Neuronal stem cell (in vitro differentiated cells): ENCODE results near the gene TNFRSF25.

Source experiments
- DNase-seq: peaks from one replicate; pipeline ENCODE4 v3.0.0-alpha.2; 2013; ENCODE audit warnings: low spot score
- H2AFZ ChIP-seq: one replicate; pipeline ENCODE4 v1.6.1; 2013; ENCODE audit warnings: mild to moderate bottlenecking, low read length, inconsistent platforms
- H2AK5ac ChIP-seq: 2 replicates; pipeline ENCODE4 v1.6.1; 2013; ENCODE audit warnings: low read depth, mild to moderate bottlenecking, inconsistent platforms, low read length, moderate library complexity, mixed read lengths
- H2BK120ac ChIP-seq: 2 replicates; pipeline ENCODE4 v1.6.1; 2013; ENCODE audit warnings: low read depth, mild to moderate bottlenecking, inconsistent platforms, low read length, moderate library complexity, mixed read lengths
- H2BK12ac ChIP-seq: one replicate; pipeline ENCODE4 v1.6.1; 2013; ENCODE audit warnings: low read length, inconsistent platforms
- H2BK15ac ChIP-seq: 2 replicates; pipeline ENCODE4 v1.6.1; 2013; ENCODE audit warnings: mild to moderate bottlenecking, low read length, inconsistent platforms, mixed read lengths
- H2BK5ac ChIP-seq: one replicate; pipeline ENCODE4 v1.6.1; 2013; ENCODE audit warnings: inconsistent platforms, mild to moderate bottlenecking, low read length, moderate library complexity
- H3K14ac ChIP-seq: one replicate; pipeline ENCODE4 v1.6.1; 2013; ENCODE audit warnings: low read length, inconsistent platforms
- H3K18ac ChIP-seq: 2 replicates; pipeline ENCODE4 v1.6.1; 2013; ENCODE audit warnings: low read length, inconsistent platforms
- H3K23ac ChIP-seq: 2 replicates; pipeline ENCODE4 v1.6.1; 2013; ENCODE audit warnings: low read depth, mild to moderate bottlenecking, mixed read lengths, low read length, inconsistent platforms; ENCODE audit not compliant: poor library complexity
- H3K27ac ChIP-seq: replicated peaks from 3 replicates; pipeline ENCODE4 v1.5.1; 2013; ENCODE audit warnings: low read length, inconsistent platforms
- H3K27me3 ChIP-seq, 3 experiments: 2 replicates each; pipeline ENCODE4 v1.6.1; 2013; ENCODE audit warnings: low read length in 3 of 3, mild to moderate bottlenecking in 2 of 3, inconsistent platforms in 1 of 3, low read depth in 1 of 3, mixed read lengths in 1 of 3, moderate library complexity in 1 of 3; ENCODE audit not compliant: control insufficient read depth in 3 of 3, insufficient read depth in 3 of 3
- H3K36me3 ChIP-seq, 2 donors: replicated peaks in 1 of 2; 2 replicates each; pipeline ENCODE4 v1.6.1; 2013; ENCODE audit warnings: low read length in 2 of 2; ENCODE audit not compliant: control insufficient read depth in 2 of 2, insufficient read depth in 2 of 2
- H3K4ac ChIP-seq: 2 replicates; pipeline ENCODE4 v1.6.1; 2013; ENCODE audit warnings: inconsistent platforms, mild to moderate bottlenecking, low read length, moderate library complexity
- H3K4me1 ChIP-seq, 2 donors: 1 replicate in 1 of 2; 2 replicates in 1 of 2; pipeline ENCODE4 v1.6.1; 2013; ENCODE audit warnings: low read length in 2 of 2, low read depth in 1 of 2; ENCODE audit not compliant: control insufficient read depth in 2 of 2, insufficient read depth in 1 of 2
- H3K4me2 ChIP-seq: one replicate; pipeline ENCODE4 v1.6.1; 2013; ENCODE audit warnings: mild to moderate bottlenecking, low read length, inconsistent platforms; ENCODE audit not compliant: insufficient read depth, poor library complexity, severe bottlenecking
- H3K4me3 ChIP-seq, 2 donors: 2 replicates each; pipeline ENCODE4 v1.5.1; 2013; ENCODE audit warnings: low read length in 2 of 2, mild to moderate bottlenecking in 2 of 2, inconsistent platforms in 1 of 2, moderate library complexity in 1 of 2
- H3K79me1 ChIP-seq: one replicate; pipeline ENCODE4 v1.6.1; 2013; ENCODE audit warnings: low read depth, mild to moderate bottlenecking, inconsistent platforms, low read length, moderate library complexity
- H3K9ac ChIP-seq: one replicate; pipeline ENCODE4 v1.6.1; 2013; ENCODE audit warnings: mild to moderate bottlenecking, low read depth, low read length, inconsistent platforms; ENCODE audit not compliant: poor library complexity
- H3K9me3 ChIP-seq, 2 donors: replicated peaks in 1 of 2; 2 replicates each; pipeline versions ENCODE3 to v1.6.1; 2013; ENCODE audit warnings: low read length in 2 of 2, mild to moderate bottlenecking in 2 of 2, inconsistent platforms in 1 of 2, low read depth in 1 of 2, mixed read lengths in 1 of 2, moderate library complexity in 1 of 2; ENCODE audit not compliant: control insufficient read depth in 2 of 2, insufficient read depth in 1 of 2
- H4K8ac ChIP-seq: one replicate; pipeline ENCODE4 v1.6.1; 2013; ENCODE audit warnings: low read depth, mild to moderate bottlenecking, inconsistent platforms, low read length, moderate library complexity
- H4K91ac ChIP-seq: one replicate; pipeline ENCODE4 v1.6.1; 2013; ENCODE audit warnings: low read length, low read depth, mild to moderate bottlenecking, inconsistent platforms; ENCODE audit not compliant: poor library complexity
- WGBS, 2 donors: extraction: QIAGEN DNeasy Blood & Tissue Kit; methylation state at CpG; one replicate each; pipeline ENCODE4 v1.1.7; 2013; ENCODE audit warnings: missing lambda C conversion rate in 2 of 2, mixed read lengths in 1 of 2; ENCODE audit not compliant: insufficient read length in 2 of 2, insufficient replicate concordance in 1 of 2; ENCODE audit errors: extremely low coverage in 2 of 2; 5-methylcytosine and 5-hydroxymethylcytosine counted together

TNFRSF25 gene

GRCh38 chr1:6464514-6464836, 1.5 kb downstream of the TNFRSF25 start:
- DNase-seq, result no peak
- H4K91ac ChIP-seq, result no peak overlapping the region
- peaks cover 0 to 3% of the 10 kb centered on the region in 2 donors for H3K9me3 ChIP-seq

GRCh38 chr1:6463120-6463412, 2.9 kb downstream of the TNFRSF25 start:
- H3K4me2 ChIP-seq, result no peak overlapping the region
- no peak overlapping the region for H2BK12ac ChIP-seq
- no peak overlapping the region for H3K27ac ChIP-seq
- no peak overlapping the region for H3K9ac ChIP-seq
- H3K79me1 ChIP-seq, result peaks cover 3% of the 10 kb centered on the region
- H3K27me3 ChIP-seq, result peaks cover 0 to 11% (median 0%) of the 10 kb centered on the region in 3 experiments
- H2AFZ ChIP-seq, result no peak overlapping the region
- H3K4me3 ChIP-seq, result no peak overlapping the region
- no peak overlapping the region for H3K18ac ChIP-seq
- no peak overlapping the region for H2BK120ac ChIP-seq
- DNase-seq, result no peak
- no peak overlapping the region for H3K4ac ChIP-seq
- H4K91ac ChIP-seq, result no peak overlapping the region
- H3K36me3 ChIP-seq, result peaks cover 10 to 39% of the 10 kb centered on the region in 2 donors
- no CpG with 5 or more reads among the region's 1 CpG for WGBS, 2 donors
- no peak overlapping the region for H4K8ac ChIP-seq
- H2AK5ac ChIP-seq, result no peak overlapping the region
- no peak overlapping the region for H3K14ac ChIP-seq
- H3K23ac ChIP-seq, result peak overlapping the region; percentile 73
- H2BK15ac ChIP-seq, result no peak overlapping the region
- peaks cover 0 to 3% of the 10 kb centered on the region in 2 donors for H3K9me3 ChIP-seq
- peaks cover 0 to 3% of the 10 kb centered on the region in 2 donors for H3K4me1 ChIP-seq
- no peak overlapping the region for H2BK5ac ChIP-seq

More at GRCh38 chr1:6464514-6464836, 1.5 kb downstream of the TNFRSF25 start:
- Histone ChIP-seq H3K18ac (no peak overlapping the region), H2BK15ac (no peak overlapping the region), H2BK12ac (no peak overlapping the region), H3K27ac (no peak overlapping the region), H2BK5ac (no peak overlapping the region), H2BK120ac (no peak overlapping the region), H3K4ac (no peak overlapping the region), H2AFZ (no peak overlapping the region), H3K4me3 (no peak overlapping the region), H3K23ac (no peak overlapping the region), H3K4me2 (no peak overlapping the region), H3K36me3 (peaks cover 18 to 53% of the 10 kb centered on the region in 2 donors), H3K27me3 (peaks cover 0 to 11% (median 0%) of the 10 kb centered on the region in 3 experiments), H3K4me1 (peaks cover 0 to 3% of the 10 kb centered on the region in 2 donors), H2AK5ac (no peak overlapping the region), H3K79me1 (peaks cover 3% of the 10 kb centered on the region), H3K9ac (no peak overlapping the region), H4K8ac (no peak overlapping the region), H3K14ac (no peak overlapping the region)
- WGBS, 2 donors, result no CpG with 5 or more reads among the region's 7 CpGs

- H3K18ac ChIP-seq, result no peak overlapping the region
- no peak overlapping the region for H2AFZ ChIP-seq
- no peak overlapping the region for H4K8ac ChIP-seq
- H3K4me3 ChIP-seq, result no peak overlapping the region
- peaks cover 0 to 3% of the 10 kb centered on the region in 2 donors for H3K4me1 ChIP-seq
- H3K4me2 ChIP-seq, result no peak overlapping the region
- peaks cover 3% of the 10 kb centered on the region for H3K79me1 ChIP-seq
- no CpG with 5 or more reads among the region's 13 CpGs for WGBS, 2 donors
- no peak overlapping the region for H2AK5ac ChIP-seq
- DNase-seq, result no peak
- peaks cover 10 to 34% of the 10 kb centered on the region in 2 donors for H3K36me3 ChIP-seq
- H3K14ac ChIP-seq, result peak overlapping the region; percentile 56
- H3K4ac ChIP-seq, result no peak overlapping the region
- no peak overlapping the region for H2BK12ac ChIP-seq
- no peak overlapping the region for H2BK120ac ChIP-seq
- no peak overlapping the region for H2BK15ac ChIP-seq
- H3K9ac ChIP-seq, result no peak overlapping the region
- H3K27me3 ChIP-seq, result peaks cover 0 to 11% (median 0%) of the 10 kb centered on the region in 3 experiments
- H3K27ac ChIP-seq, result no peak overlapping the region
- peak overlapping the region; percentile 73 for H3K23ac ChIP-seq
- no peak overlapping the region for H4K91ac ChIP-seq
- H3K9me3 ChIP-seq, result peaks cover 0 to 3% of the 10 kb centered on the region in 2 donors
- H2BK5ac ChIP-seq, result peak overlapping the region; percentile 66
These were observed 3.4 kb downstream of the TNFRSF25 start for GRCh38 chr1:6462412-6463119.

- no peak overlapping the region for H2AK5ac ChIP-seq
- no peak overlapping the region for H3K14ac ChIP-seq
- H4K8ac ChIP-seq, result no peak overlapping the region
- peak overlapping the region; percentile 93 for H3K23ac ChIP-seq
- no peak overlapping the region for H2BK120ac ChIP-seq
- peaks cover 0 to 3% of the 10 kb centered on the region in 2 donors for H3K9me3 ChIP-seq
- WGBS, 2 donors, result no CpG with 5 or more reads among the region's 48 CpGs
- peak overlapping the region; percentile 66 for H2BK5ac ChIP-seq
- H2BK15ac ChIP-seq, result no peak overlapping the region
- H3K36me3 ChIP-seq, result peaks cover 10 to 28% of the 10 kb centered on the region in 2 donors
- H3K4me2 ChIP-seq, result no peak overlapping the region
- no peak overlapping the region for H2BK12ac ChIP-seq
- no peak overlapping the region for H3K9ac ChIP-seq
- H3K4me3 ChIP-seq, result no peak overlapping the region
- H3K18ac ChIP-seq, result peak overlapping the region; percentile 48
- H2AFZ ChIP-seq, result no peak overlapping the region
- no peak for DNase-seq
- peaks cover 5% of the 10 kb centered on the region for H3K79me1 ChIP-seq
- H4K91ac ChIP-seq, result no peak overlapping the region
- H3K27ac ChIP-seq, result no peak overlapping the region
- H3K4ac ChIP-seq, result no peak overlapping the region
- H3K4me1 ChIP-seq, result peaks cover 0 to 3% of the 10 kb centered on the region in 2 donors
- H3K27me3 ChIP-seq, result peaks cover 0 to 9% (median 0%) of the 10 kb centered on the region in 3 experiments
These were observed 4.2 kb downstream of the TNFRSF25 start for GRCh38 chr1:6461538-6462411.
